DOHH2 (cell line): ENCODE measurements around the gene HEMGN.

Experiments
- H3F3A ChIP-seq: fragments of 200-600 bp; sonication (generic), shearing (Covaris generic); 2 replicates; pipeline ENCODE4 v1.6.0; 2016; ENCODE audit warnings: antibody characterized with exemption, mild to moderate bottlenecking; ENCODE audit not compliant: control insufficient read depth, insufficient read depth
- H3K27ac ChIP-seq: fragments of 200-600 bp; sonication (generic); 2 replicates; pipeline ENCODE4 v1.5.1; 2014; ENCODE audit warnings: low read depth, mild to moderate bottlenecking, low read length, moderate library complexity
- H3K27me3 ChIP-seq: fragments of 200-600 bp; sonication (generic); 2 replicates; pipeline ENCODE4 v1.6.1; 2014; ENCODE audit warnings: mild to moderate bottlenecking, low read length, mixed read lengths; ENCODE audit not compliant: control insufficient read depth
- H3K36me3 ChIP-seq: fragments of 200-600 bp; sonication (generic); 2 replicates; pipeline ENCODE4 v1.6.1; 2014; ENCODE audit warnings: mild to moderate bottlenecking, low read length, moderate library complexity, mixed read lengths; ENCODE audit not compliant: control insufficient read depth
- H3K4me1 ChIP-seq: fragments of 200-600 bp; sonication (generic); 2 replicates; pipeline ENCODE4 v1.6.1; 2014; ENCODE audit warnings: mild to moderate bottlenecking, low read length, mixed read lengths; ENCODE audit not compliant: control insufficient read depth
- H3K4me2 ChIP-seq: fragments of 200-600 bp; sonication (generic); 2 replicates; pipeline ENCODE4 v1.6.0; 2014; ENCODE audit warnings: mild to moderate bottlenecking, low read length, moderate library complexity
- H3K4me3 ChIP-seq: fragments of 200-600 bp; sonication (generic); 2 replicates; pipeline ENCODE4 v1.5.1; 2014; ENCODE audit warnings: mild to moderate bottlenecking, low read length, mixed read lengths
- H3K79me2 ChIP-seq: fragments of 200-600 bp; sonication (generic); 2 replicates; pipeline ENCODE4 v1.6.1; 2014; ENCODE audit warnings: mild to moderate bottlenecking, low read length, mixed read lengths; ENCODE audit not compliant: control insufficient read depth
- H3K9me2 ChIP-seq: fragments of 200-600 bp; sonication (generic); replicated peaks from 2 replicates; pipeline ENCODE4 v1.6.1; 2014; ENCODE audit warnings: mild to moderate bottlenecking, low read length, mixed read lengths; ENCODE audit not compliant: control insufficient read depth
- H3K9me3 ChIP-seq: fragments of 200-600 bp; sonication (generic); 2 replicates; pipeline ENCODE4 v1.6.1; 2014; ENCODE audit warnings: antibody characterized with exemption, low read length, mixed read lengths; ENCODE audit not compliant: control insufficient read depth, insufficient read depth
- H4K20me1 ChIP-seq: fragments of 200-600 bp; sonication (generic); 2 replicates; pipeline ENCODE4 v1.6.0; 2014; ENCODE audit warnings: low read depth, mild to moderate bottlenecking, antibody characterized with exemption, low read length, moderate library complexity; ENCODE audit not compliant: control insufficient read depth, insufficient read depth
- CTCF ChIP-seq: fragments of 200-600 bp; sonication (generic); IDR thresholded peaks from one replicate; pipeline ENCODE4 v1.5.1; 2014; ENCODE audit warnings: antibody characterized with exemption, mild to moderate bottlenecking, low read depth, low read length; ENCODE audit not compliant: poor library complexity, severe bottlenecking
- EZH2phosphoT487 ChIP-seq: fragments of 200-600 bp; sonication (generic); IDR thresholded peaks from 2 replicates; pipeline ENCODE4 v1.6.1; 2017; ENCODE audit warnings: borderline replicate concordance, mild to moderate bottlenecking, antibody characterized with exemption, low read length, moderate library complexity, mixed read lengths

Gene HEMGN

GRCh38 chr9:97984188-97985057 is 46.5 kb upstream of the HEMGN start:
- Histone ChIP-seq H3K36me3 (peaks cover 55% of the 10 kb centered on the region), H3K4me2 (peak overlapping the region; percentile 99), H3K4me1 (peaks cover 70% of the 10 kb centered on the region), H4K20me1 (peaks cover 15% of the 10 kb centered on the region; the same call in 1 of the 2 replicates), H3K27ac (peak overlapping the region; percentile 88), H3K4me3 (peak overlapping the region; percentile 81), H3F3A (peaks cover 8% of the 10 kb centered on the region), H3K79me2 (peaks cover 82% of the 10 kb centered on the region), H3K9me3 (no peaks in the 10 kb centered on the region), H3K9me2 (no peaks in the 10 kb centered on the region), H3K27me3 (no peaks in the 10 kb centered on the region)
- TF ChIP-seq EZH2phosphoT487: no peak
- TF ChIP-seq CTCF: no peak

GRCh38 chr9:97983589-97984187 is 45.7 kb upstream of the HEMGN start:
- Histone ChIP-seq H3K4me2 (peak overlapping the region; percentile 99), H3K4me1 (peaks cover 62% of the 10 kb centered on the region), H3K9me3 (no peaks in the 10 kb centered on the region), H4K20me1 (peaks cover 8% of the 10 kb centered on the region; the same call in 1 of the 2 replicates), H3K9me2 (no peaks in the 10 kb centered on the region), H3K4me3 (peak overlapping the region; percentile 81), H3K79me2 (peaks cover 74% of the 10 kb centered on the region), H3K36me3 (peaks cover 47% of the 10 kb centered on the region), H3K27me3 (no peaks in the 10 kb centered on the region), H3K27ac (peak overlapping the region; percentile 88), H3F3A (peaks cover 8% of the 10 kb centered on the region)
- TF ChIP-seq EZH2phosphoT487 (no peak), CTCF (no peak)

- Histone ChIP-seq H3F3A (peaks cover 9% of the 10 kb centered on the region), H3K27me3 (no peaks in the 10 kb centered on the region), H3K4me1 (peaks cover 55% of the 10 kb centered on the region), H3K4me3 (peak within 1 kb of the TSS; percentile 81), H3K27ac (peak within 1 kb of the TSS; percentile 88), H3K9me3 (no peaks in the 10 kb centered on the region), H3K4me2 (peak within 1 kb of the TSS; percentile 99), H3K36me3 (peaks cover 41% of the 10 kb centered on the region), H3K79me2 (peaks cover 67% of the 10 kb centered on the region), H3K9me2 (no peaks in the 10 kb centered on the region), H4K20me1 (peaks cover 3% of the 10 kb centered on the region; the same call in 1 of the 2 replicates)
- peak; percentile 62 for TF ChIP-seq CTCF
- TF ChIP-seq EZH2phosphoT487: no peak
Measured at GRCh38 chr9:97982683-97983588, 45.0 kb upstream of the HEMGN start, which contains the start of gene ANP32B. ANP32B (plus strand) TSS chr9:97983341; CDS start chr9:97983556, 215 bp downstream.
